Raji (cell line): Measurements from ENCODE around the gene YBX2.
A peak's percentile ranks its signal among the peaks of the same experiment; 100 is the strongest.

ENCODE experiments used
- POLR2A ChIP-seq: IDR thresholded peaks from 2 replicates; pipeline ENCODE4 v1.6.1; 2011; ENCODE audit warnings: low read depth, low read length, control low read depth; ENCODE audit not compliant: insufficient read depth

Gene YBX2

GRCh38 chr17:7262192-7262934 lies 32.1 kb downstream of the YBX2 start, which contains the start of gene CLDN7:
CLDN7 (minus strand) TSS chr17:7262478; CDS start chr17:7262043, 435 bp downstream.
- TF ChIP-seq POLR2A: no peak

DNA sequence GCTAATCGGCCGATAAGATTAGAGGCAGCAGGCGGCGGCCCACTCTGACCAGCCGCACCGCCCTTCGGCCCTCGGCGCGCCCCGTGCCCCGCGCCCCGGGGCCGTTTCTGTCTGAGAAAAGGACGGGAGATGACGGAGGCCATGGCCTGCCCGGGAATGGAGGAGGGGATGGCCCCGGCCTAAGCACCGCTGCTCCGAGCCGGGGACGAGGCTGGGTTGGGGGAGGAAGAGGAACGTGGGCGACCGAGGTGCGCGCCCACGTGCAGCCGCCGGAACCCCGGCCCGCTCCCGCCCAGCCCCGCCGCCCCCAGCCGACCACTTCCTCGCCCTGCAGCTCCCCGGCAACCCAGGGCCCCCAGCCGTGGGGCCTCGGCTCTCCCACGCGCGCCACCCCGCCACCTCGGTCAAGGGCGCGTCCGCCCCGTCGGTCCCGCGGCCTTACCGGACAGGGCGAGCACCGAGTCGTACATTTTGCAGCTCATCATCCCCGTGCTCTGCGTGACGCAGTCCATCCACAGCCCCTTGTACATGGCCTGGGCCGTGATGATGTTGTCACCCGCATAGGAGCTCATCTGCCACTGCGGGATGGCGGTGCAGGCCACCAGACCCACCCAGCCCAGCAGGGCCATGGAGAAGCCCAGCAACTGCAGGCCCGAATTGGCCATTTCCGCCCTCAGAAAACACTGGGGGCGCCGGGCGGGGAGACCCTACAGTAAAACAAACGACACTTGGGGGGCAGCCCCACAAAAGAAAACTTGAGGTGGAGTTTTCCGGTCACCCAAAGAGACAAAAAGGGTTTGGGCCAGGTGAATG lies 32.9 kb downstream of the YBX2 start:
- no peak for TF ChIP-seq POLR2A

GRCh38 chr17:7260651-7261378 lies 33.6 kb downstream of the YBX2 start:
- no peak for TF ChIP-seq POLR2A

DNA sequence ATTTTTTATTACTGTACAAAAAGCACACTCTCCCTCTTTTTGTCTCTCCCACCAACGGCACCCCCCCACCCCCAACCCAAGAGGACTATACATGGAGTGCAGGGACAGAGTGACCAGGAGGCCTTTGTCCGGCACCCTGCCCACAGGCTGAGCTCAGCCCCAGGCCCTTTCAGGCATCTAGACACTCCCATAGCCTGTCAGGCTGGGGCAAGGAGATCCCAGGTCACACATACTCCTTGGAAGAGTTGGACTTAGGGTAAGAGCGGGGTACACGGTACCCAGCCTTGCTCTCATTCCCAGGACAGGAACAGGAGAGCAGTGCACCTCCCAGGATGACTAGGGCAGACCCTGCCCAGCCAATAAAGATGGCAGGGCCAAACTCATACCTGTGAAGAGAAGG lies 34.3 kb downstream of the YBX2 start:
- TF ChIP-seq POLR2A: no peak

DNA sequence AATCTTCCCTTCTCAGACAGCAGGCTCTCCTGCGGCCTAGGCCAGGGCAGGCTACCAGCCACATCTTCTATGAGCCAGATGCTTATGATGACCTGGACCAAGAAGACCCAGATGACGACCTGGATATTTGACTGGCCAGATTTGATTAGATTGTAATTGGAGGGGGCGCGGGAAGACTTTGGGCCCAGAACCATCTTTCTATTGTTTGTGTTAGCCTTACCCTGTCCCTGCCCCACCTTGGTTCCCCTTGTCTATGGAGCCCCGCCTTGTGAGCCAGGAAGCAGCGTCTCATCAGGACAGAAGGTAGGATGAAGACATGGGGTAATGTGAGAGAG lies 34.9 kb downstream of the YBX2 start:
- no peak for TF ChIP-seq POLR2A

GRCh38 chr17:7258731-7259554 lies 35.5 kb downstream of the YBX2 start:
- TF ChIP-seq POLR2A: no peak

GRCh38 chr17:7256766-7257456 lies 37.5 kb downstream of the YBX2 start:
- TF ChIP-seq POLR2A: no peak

GRCh38 chr17:7254511-7254910 lies 39.9 kb downstream of the YBX2 start:
- no peak for TF ChIP-seq POLR2A

DNA sequence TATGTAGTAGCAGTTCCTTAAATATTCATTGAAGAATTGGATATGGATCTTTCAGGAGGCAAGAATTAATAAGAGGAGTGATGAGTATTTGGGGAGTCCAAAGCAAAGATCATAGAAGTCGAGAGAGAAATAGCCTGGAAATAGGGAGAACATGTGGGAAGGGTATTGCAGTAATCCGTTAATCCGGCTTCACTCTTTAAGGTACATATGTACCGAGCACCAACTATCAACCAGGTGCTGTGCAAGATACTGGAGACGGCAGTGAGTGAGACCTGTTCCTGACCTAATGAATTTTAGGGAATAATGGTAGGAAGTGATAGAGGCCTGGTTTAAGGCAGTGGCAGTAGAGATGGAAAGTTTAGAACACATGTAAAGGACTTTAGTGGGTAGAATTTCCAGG lies 41.4 kb downstream of the YBX2 start:
- no peak for TF ChIP-seq POLR2A

DNA sequence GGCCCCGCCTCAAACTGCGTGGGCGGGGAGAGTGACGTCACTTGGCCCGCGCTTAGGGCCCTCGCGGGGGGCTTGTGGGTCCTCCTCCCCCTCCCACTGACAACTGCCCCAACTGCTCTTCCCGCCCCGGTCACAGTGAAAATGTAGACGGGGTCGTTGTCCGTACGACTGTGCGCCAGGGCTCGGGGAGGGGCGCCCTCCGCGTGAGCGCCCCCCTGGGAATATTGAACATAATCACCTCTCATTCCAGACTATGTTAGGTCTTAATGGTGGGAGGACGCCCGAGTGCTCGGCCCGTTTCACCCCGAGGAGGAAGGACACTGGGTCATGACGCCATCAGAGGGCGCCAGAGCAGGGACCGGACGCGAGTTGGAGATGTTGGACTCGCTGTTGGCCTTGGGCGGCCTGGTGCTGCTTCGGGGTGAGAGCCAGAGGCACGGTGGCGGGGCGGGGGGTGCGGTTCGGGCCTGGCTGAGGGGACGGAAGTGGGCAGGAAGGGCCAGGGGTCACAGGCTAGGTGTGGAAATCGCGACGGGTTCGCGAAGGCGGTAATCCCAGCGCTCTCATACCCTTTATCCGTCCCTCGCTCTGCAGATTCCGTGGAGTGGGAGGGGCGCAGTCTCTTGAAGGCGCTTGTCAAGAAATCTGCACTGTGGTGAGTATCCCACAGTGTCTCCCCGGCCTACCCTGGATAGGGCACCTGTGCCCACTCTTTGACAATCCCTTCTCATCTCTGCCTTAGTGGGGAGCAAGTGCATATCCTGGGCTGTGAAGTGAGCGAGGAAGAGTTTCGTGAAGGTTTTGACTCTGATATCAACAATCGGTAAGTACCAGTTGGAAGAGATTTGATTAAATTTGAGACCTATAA lies 42.0 kb downstream of the YBX2 start, which contains the start of gene ELP5:
Gene ELP5, plus strand, starts transcription at position 40 of the 868 bp plus-strand sequence. Its CDS starts 336 bp downstream, at position 376.
- TF ChIP-seq POLR2A: peak; percentile 92

GRCh38 chr17:7251661-7252175 lies 42.7 kb downstream of the YBX2 start, which contains the start of gene CTDNEP1:
CTDNEP1 (minus strand) TSS chr17:7251734; CDS start chr17:7251296, 438 bp downstream.
- peak; percentile 58; the same call in 1 of the 2 replicates for TF ChIP-seq POLR2A

GRCh38 chr17:7250695-7251627 lies 43.5 kb downstream of the YBX2 start:
- no peak for TF ChIP-seq POLR2A
